LoVo (cell line): Measurements from ENCODE around the gene PHIP.
"Not testable (repeated sequence)": the region's sequence is repeated elsewhere in the genome, so short reads cannot be mapped to it uniquely, and the experiment has no call there.

ENCODE experiments used
- DNase-seq: peaks from one replicate; pipeline ENCODE4 v3.0.0-alpha.2; 2016; ENCODE audit warnings: low spot score

The PHIP gene

DNA sequence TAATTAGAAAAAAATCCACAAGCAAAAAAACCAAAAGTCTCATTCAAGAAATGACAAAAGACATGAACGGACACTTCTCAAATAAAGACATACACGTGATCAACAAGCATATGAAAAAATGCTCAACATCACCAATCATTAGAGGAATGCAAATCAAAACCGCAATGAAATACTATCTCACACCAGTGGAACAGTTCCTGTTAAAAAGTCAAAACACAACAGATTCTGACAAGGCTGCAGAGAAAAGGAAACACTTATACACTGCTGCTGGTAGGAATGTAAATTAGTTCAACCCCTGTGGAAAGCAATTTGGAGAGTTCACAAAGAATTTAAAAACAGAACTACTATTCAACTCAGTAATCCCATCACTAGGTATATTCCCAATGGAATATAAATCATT is 152.7 kb downstream of the PHIP start:
- DNase-seq: no peak

DNA sequence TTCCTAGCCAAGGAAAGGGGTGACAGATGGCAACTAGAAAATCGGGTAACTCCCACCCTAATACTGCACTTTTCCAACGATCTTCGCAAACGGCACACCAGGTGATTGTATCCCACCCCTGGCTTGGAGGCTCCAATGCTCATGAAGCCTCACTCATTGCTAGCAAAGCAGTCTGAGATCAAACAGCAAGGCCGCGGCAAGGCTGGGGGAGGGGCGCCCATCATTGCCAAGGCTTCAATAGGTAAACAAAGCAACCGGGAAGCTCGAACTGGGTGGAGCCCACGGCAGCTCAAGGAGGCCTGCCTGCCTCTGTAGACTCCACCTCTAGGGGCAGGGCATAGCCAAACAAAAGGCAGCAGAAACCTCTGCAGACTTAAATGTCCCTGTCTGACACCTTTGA is 156.9 kb downstream of the PHIP start:
- not testable (repeated sequence) for DNase-seq

DNA sequence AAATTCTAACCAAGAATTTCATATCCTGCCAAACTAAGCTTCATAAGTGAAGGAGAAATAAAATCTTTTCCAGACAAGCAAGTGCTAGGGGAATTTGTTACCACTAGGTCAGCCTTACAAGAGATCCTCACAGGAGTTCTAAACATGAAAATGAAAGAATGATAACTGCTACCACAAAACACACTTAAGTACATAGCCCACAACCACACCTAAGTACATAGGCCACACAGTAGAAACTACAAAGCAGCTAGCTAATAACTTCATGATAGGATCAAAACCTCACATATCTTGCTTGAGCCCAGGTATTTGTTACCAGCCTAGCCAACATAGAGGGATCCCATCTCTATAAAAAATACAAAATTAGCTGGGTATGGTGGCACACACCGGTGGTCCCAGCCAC is 160.3 kb downstream of the PHIP start:
- DNase-seq: no peak

DNA sequence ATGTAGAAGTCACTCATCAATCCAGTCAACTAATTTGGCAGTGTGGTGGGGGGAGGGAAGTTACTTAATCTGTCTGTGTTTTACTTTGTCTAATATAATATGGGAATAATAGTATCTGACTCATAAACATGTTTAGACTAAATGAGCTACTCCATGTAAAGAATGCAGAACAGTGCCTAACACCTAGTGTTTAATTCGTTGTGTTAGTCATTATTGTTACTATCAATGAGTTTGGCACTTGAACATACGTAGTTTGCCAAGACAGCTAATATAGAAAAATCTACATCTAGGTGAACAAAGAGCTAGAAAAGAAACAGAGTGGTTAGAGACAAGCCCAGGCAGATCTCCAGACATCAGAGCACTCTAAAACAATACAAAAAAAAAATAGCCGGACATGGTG is 161.6 kb downstream of the PHIP start:
- no peak for DNase-seq

DNA sequence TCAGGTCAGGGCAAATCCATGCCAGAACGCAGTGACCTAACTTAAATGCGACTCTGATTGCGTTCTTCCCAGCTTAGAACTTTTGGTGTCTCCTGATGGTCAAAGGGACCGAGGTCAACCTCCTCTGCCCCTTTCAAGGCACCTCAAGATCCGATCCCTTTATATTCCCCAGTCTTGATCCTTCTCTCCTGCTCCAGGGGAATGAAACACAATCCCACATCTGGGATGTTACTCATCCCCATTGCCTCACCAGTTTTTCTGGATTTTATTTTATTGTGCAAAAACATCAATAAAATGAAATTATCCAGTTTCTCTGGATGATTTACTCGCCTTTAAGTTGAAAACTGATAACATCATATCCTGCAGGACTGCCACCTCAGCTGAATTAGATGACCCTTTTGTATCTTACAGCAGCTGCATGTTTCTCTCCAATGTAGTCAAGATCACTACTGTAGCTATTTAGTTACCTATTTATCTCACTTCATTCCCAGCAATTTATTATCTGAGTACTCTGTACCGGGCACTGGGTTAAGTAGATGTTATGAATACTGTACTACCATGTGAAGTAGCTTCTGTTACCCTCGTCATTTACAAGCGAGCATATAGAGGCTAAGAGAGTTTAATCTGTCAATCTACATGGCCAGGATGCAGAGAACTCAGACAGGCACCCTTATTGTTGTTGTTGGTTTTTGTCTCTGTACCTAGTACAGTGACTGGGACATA is 166.7 kb downstream of the PHIP start:
- no peak for DNase-seq

DNA sequence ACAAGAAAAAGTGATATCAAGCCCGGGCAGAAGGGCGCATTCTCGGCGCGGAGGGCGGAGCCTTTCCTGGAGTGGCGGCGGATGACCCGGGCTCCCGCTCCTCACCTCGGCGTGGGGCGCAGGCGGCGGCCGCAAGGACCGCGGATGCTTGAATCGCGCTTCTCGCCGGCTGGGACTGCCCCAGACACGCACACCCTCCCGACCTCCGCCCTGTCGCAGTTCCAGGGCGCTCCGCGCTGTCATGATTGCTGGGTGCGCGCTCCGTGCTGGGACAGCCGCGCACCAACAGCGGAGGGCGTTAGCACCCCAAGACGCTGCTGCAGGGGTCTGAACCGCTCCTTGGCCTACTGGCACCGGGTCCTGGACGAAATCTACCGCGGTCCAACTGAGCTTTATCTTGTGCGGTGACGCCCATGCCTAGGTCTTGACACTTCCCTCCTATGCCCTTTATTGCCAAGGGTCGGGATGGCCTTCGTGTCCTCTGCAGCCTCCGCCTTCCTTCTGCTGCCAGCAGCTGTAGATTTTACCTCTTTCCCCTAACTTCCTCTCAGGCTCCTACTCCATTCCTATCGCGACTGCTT is 167.4 kb downstream of the PHIP start:
- DNase-seq: peak; percentile 11

DNA sequence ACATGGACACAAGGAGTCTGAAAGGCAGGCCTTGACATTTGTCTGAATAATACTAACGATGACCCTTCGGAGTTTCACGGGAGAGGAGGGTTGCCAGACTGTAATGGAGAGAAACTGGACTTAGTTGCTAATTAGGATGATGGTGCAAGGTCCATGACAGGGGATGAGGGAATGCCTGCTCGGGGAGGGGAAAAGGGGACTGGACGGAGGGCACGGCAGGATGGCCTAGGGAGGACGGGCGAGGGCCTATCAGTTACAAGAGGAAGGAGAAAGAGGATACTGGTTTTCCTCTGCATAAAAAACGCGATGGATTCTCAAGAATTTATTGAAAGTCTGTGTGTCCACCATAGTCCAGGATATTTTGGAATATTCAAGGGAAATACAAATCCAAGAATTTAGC is 168.0 kb downstream of the PHIP start:
- no peak for DNase-seq

DNA sequence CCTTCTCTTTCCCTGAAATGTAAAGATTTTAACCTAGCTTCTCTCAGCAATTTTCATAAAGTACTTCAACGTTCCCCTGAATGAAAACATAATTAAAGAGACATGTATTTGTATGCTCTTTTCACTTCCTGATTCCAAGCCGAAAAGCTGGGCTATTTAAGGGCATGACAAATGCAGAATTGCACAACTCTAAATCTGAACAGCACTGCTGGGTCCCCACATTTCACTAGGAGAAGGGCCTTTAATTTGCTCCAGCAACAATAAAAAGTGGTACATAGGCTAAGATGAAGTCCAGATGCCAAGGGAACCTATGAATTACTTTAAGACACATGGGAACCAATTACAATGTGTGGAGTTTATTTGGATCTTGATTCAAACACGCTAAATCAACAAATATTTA is 168.7 kb downstream of the PHIP start:
- DNase-seq: no peak

DNA sequence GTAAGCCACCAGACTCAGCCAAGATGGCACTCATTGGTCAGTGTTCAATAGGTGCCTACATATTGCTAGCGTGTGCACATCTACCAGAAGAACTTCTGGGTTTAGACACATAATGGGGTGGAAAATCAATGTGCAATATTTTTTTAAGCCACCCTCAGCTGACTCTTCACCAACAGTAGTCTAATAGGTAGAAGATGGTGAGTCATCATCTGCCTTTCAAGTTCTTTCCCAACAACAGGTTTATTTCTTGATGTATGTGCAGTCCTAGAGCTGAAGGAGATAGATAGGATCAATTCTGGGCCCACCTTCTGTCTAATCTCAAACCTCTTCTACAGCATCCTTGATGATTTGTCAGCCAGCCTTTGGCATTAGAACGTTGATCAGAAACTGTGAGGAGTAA is 169.4 kb downstream of the PHIP start:
- DNase-seq: no peak

DNA sequence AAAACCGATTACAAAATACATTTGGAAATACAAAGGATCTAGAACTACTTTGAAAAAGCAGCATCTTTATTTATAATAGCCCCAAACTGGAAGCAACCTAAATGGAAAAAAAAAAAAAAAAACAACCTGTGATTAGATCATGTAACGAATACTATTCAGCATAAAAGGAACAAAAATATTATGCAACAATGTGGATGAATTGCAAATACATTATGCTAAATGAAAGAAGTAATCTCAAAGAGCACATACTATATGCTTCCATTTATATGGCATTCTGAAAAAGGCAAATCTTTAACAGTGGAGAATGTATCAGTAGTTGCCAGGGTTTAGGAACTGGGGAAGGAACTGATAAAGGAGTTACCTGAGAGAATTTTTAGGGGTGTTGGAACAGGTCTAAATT is 181.8 kb downstream of the PHIP start:
- DNase-seq: no peak

DNA sequence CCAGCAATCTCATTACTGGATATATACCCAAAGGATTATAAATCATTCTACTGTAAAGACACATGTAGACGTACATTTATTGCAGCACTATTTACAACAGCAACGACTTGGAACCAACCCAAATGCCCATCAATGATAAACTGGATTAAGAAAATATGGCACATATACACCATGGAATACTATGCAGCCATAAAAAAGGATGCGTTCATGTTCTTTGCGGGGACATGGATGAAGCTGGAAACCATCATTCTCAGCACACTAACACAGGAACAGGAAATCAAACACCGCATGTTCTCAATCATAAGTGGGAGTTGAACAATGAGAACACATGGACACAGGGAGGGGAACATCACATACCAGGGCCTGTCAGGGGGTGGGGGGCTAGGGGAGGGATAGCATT is 188.2 kb downstream of the PHIP start:
- not testable (repeated sequence) for DNase-seq
